T-helper 1 cell (primary cell): Measurements from ENCODE around the gene TBCEL.

Source experiments
- DNase-seq, 5 donors: peaks; one replicate each; pipeline ENCODE4 v3.0.0-alpha.2; 2012 to 2020

The TBCEL gene

DNA sequence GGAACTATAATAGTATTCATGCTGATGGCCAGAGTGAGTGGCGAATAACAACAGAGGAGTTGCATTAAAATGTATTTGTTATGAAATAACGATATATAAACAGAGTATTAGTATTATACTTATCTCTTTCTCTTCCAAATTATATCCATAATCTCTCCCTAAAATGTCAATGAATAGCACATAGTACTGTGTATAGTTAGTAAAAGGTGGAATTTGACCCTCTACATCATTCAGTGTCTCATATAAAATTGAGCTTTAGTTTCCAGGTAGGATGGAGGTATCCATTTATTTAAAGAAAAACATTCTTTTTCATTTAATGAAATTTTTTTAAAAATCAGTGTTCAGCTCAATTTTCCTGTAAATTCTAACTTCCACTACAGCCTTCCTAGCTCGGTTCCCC, 42.7 kb downstream of the TBCEL start:
- no peak for DNase-seq

DNA sequence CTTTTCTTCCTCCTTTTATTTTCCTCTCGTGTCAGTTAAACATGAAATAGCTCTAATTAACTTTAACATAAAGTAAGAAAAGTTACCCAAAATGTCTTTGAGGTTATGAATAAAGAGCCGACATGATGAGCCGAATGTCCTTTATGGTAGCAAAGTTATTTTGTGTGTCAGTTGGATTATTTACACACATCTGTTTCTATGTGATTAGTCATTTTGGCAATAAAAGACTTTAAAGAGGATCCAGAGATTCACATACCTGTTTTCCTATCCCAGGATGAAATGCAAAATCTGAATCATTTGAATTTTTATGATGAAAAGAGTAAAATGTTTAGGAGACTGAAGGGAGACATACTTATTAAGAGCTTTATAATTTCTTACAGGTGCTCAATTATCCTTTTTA, 43.1 kb downstream of the TBCEL start:
- no peak for DNase-seq

GRCh38 chr11:121067453-121067852, 43.6 kb downstream of the TBCEL start:
- DNase-seq, result no peak

DNA sequence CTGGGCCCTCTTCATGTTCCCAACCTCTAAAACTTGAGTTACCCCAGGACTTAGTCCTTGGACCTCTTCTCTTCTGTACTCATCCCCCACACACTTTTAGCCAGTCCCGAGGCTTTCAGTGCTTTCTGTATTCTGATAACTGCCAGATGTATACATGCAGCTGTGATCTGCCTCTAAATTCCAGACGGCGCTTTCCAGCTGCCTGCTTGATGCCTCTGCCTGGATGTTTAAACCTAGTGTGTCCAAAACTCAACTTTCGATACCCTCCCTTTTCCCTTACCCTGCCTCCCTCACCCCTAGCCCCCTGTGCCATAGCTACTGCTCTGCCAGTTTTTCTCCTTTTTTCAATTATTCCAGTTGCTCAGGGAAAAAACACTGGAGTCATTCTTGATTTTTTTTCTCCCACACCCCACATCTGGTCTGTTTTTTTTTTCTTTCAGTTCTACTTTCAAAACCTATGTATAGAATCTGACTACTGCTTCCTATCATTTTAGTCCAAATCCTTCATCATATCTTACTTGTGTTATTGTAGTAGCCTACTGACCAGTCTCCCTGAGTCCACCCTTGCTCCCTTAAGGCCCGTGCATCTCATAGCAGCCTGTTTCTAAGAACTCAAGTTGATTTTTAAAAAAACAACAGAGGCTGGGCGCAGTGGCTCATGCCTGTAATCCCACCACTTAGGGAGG, 44.2 kb downstream of the TBCEL start:
- no peak for DNase-seq

DNA sequence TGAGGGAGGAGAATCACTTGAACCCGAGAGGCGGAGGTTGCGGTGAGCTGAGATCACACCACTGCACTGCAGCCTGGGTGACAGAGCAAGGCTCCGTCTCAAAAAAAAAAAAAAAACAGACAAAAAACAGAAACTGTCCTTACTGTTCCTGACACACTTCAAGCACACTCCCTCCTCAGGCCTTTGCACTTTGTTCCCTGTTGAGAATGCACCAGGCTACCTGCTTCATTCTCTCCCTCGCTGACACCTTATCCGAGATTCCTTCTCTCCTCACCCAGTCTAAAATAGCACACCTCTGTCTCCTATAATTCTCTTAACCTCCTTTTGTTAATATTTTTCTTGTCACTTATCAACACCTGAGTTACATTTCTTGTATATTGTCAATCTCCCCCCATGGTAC, 44.9 kb downstream of the TBCEL start:
- DNase-seq, result no peak

DNA sequence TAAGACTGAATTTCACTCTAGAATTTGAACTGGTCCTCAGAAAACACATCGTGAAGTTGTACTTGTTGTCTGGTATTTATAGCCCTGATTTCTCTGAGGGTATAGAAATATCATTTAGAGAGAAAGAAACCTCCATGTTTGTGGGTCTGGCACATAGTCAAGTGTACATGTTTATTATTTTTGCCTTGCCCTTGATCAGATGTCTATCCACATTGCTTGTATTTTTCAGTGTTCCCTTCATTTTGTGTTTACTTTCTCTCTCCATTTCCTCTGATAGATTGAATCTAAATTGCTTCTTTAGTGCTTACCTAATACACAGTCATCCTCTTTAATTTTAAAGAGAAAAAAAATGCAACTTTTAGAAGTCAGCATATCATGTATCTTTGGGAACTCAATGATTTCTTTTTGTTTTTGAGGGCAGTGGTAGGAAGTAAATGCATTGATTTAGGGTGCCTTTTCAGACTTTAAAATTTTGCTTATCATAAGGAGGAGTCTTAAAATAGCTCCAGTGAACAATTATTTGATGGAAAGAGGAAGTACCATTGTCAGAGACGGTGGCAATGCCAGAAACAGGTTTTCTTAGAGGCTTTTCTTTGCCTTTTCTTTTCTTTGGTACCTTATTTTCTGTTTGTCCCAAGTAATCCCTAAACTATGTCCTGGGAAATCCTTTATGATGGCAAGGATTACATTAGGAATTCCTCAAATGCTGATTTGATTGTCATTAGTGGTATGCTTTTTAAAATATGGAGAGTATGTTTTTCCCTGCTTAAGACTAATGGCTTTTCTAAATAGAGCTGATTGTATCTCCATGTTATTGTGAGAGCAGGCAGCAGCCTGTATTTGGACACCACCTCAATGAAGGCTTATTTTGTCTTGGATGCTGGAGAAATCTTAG, 47.3 kb downstream of the TBCEL start:
- no peak for DNase-seq

GRCh38 chr11:121071846-121072450, 48.0 kb downstream of the TBCEL start:
- DNase-seq, result no peak

DNA sequence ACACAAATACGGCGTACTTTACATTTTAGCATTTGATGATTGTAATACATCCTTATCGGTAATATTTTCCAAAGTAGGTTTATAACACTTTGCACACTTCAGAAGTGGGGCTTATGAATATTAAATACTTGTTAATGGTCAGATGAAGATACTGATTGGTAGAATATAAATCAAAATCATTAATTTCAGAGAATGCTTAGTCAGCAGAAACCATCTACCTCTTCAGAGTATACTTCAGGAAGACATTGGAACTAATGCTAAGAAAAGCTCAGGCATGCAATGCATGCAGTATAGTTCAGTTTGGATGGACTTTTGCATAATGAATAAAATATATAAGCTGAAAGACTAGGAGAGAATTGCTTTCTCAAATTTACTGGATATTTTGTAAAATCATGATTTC, 57.4 kb downstream of the TBCEL start:
- no peak for DNase-seq

- DNase-seq, result no peak
Measured at GRCh38 chr11:121082219-121082618, 58.3 kb downstream of the TBCEL start.

- no peak for DNase-seq
Measured at GRCh38 chr11:121082670-121083069, 58.8 kb downstream of the TBCEL start.

DNA sequence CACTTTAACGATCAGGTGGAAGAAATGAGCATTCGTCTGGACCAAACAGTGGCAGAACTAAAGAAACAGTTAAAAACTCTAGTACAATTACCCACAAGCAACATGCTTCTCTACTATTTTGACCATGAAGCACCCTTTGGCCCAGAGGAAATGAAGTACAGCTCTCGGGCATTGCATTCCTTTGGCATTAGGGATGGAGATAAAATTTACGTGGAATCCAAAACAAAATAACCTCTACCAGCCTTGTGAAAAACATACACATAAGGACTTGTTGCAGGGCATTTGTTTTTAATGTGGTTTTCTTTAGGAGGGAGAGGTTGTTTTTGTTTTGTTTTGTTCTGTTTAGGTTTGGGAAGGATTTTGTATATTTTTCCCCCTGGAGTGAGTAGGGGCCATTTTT, 63.0 kb downstream of the TBCEL start:
- no peak for DNase-seq

DNA sequence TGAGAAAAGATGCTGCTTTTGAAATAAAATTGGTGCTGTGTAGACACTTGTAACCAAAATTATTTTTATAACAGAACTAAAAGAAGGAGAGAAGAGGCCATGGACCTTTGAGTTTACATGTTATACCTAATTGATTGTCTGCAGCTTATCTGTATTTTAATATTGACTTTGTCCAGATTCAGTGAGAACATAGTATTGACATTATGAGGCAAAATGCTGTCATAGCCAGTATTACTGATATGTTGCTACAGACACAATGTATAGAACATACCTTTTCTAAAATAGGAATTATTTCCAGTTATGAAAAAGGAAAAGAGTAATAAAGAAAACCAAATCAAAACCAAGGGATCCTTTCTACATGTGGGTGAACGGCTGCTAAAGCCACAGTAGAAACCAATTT, 65.7 kb downstream of the TBCEL start:
- DNase-seq, result no peak

GRCh38 chr11:121090145-121090721, 66.3 kb downstream of the TBCEL start:
- no peak for DNase-seq

- no peak for DNase-seq
Measured at GRCh38 chr11:121091492-121092152, 67.7 kb downstream of the TBCEL start.

DNA sequence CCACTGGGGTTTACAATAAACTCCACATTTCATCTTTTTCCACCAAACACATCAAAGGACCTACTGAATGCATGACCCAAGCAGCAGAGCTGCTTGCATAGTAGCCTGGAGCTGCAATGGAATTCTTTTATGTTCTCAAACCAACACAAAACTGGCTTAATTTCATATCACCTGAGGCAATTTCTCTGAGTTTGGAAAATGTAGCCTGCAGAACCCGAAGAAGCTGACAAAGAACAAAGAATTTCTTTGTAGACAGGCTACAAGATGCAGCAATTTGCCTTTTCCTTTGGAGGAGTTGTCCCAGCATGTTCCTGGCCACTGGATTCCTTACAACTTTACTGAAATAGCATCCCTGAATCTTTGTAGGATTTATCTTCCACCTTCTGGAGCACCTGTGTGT, 71.7 kb downstream of the TBCEL start:
- no peak for DNase-seq

DNA sequence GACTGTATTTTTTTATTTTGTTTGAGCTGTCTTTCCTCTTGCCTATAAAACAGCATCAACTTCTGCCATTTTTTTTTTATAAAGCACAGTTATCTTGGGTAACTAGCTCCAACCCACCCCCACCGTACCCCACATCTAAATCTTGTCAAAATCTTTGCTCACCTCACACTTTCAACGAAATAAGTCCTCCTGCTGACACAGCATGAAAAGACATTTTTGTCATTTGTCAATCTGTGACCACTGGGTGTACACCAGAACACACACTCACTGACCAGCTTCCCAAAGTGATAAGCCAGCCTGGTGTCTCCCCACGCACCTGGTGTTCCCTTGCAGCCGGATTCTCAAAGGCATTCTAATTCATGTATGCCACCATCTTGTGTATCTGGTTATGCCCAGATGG, 75.5 kb downstream of the TBCEL start:
- DNase-seq, result no peak

- DNase-seq, result no peak
Measured at GRCh38 chr11:121099885-121100284, 76.0 kb downstream of the TBCEL start.

GRCh38 chr11:121100943-121101342, 77.0 kb downstream of the TBCEL start, which contains the start of gene TECTA:
Gene TECTA (plus strand): TSS chr11:121101243. CDS start chr11:121102666, 1,423 bp downstream.
- DNase-seq, result no peak

DNA sequence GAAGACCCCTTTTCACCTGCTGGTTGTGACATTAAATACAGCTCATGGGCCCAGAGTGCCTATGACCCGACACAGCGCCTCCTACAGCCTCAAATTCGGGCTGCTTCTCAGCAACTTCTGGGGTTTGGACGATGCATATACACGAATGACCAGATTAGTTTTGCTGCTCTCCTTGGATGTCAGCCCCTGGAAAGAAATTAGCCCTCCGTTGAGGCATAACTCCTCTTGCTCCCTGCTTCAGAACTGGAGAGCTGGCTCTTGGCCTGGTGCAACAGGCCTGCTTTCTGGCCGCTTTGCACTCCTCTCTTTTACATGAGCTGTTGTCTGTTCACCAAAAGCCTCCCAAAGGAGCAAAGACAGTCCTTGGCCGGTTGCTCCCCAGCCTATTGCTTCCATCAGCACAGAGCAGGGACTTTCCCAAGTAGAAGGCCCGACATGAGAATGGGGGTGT, 80.4 kb downstream of the TBCEL start:
- no peak for DNase-seq

GRCh38 chr11:121105063-121105480, 81.2 kb downstream of the TBCEL start:
- DNase-seq, result no peak

- DNase-seq, result no peak
Measured at GRCh38 chr11:121105481-121106195, 81.7 kb downstream of the TBCEL start.

GRCh38 chr11:121106812-121107211, 82.9 kb downstream of the TBCEL start:
- DNase-seq, result no peak
